ENCODE measurements around the gene TEX52.

The TEX52 gene

DNA sequence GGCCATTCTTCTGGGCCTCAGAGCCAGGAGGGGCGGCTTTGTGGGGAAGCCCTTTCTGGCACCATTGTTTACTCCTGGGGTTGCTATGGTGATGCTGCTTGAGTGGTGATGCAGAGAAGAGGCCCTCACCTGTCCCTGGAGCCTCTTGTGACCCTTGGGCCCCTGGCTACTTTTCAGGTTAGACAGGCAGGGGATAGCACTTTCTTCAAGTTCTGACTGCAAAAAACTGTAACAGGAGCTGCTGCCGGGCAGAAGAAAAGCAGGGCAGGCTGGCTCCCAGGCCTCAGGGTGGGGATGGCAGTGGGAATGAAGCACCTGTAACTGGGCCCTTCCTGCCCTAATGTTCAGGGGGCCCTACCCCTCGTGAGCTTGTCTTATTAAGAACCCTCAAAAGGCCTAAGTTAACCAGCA is at the start of gene TEX52:
TEX52 (minus strand) TSS at position 19 of the 411 bp plus-strand sequence; CDS start at position 6, 13 bp downstream.
- Histone ChIP-seq H3K4me3 (replicated peaks; ENCODE audit: low read depth, low read length) (no peak within 1 kb of the TSS), H3K27me3 (replicated peaks; ENCODE audit: control insufficient read depth, insufficient read depth, low read length) (no peaks in the 10 kb centered on the region), H3K36me3 (ENCODE audit: control insufficient read depth, insufficient read depth, low read length) (peaks cover 10% of the 10 kb centered on the region)
- TF ChIP-seq, protein P1, sequence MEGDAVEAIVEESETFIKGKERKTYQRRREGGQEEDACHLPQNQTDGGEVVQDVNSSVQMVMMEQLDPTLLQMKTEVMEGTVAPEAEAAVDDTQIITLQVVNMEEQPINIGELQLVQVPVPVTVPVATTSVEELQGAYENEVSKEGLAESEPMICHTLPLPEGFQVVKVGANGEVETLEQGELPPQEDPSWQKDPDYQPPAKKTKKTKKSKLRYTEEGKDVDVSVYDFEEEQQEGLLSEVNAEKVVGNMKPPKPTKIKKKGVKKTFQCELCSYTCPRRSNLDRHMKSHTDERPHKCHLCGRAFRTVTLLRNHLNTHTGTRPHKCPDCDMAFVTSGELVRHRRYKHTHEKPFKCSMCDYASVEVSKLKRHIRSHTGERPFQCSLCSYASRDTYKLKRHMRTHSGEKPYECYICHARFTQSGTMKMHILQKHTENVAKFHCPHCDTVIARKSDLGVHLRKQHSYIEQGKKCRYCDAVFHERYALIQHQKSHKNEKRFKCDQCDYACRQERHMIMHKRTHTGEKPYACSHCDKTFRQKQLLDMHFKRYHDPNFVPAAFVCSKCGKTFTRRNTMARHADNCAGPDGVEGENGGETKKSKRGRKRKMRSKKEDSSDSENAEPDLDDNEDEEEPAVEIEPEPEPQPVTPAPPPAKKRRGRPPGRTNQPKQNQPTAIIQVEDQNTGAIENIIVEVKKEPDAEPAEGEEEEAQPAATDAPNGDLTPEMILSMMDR (IDR thresholded peaks at IDR 0.05; ENCODE audit: insufficient read depth, low read length, poor library complexity, severe bottlenecking): no peak
- no peak for DNase-seq (ENCODE audit: extremely low read depth, insufficient read length)

DNA sequence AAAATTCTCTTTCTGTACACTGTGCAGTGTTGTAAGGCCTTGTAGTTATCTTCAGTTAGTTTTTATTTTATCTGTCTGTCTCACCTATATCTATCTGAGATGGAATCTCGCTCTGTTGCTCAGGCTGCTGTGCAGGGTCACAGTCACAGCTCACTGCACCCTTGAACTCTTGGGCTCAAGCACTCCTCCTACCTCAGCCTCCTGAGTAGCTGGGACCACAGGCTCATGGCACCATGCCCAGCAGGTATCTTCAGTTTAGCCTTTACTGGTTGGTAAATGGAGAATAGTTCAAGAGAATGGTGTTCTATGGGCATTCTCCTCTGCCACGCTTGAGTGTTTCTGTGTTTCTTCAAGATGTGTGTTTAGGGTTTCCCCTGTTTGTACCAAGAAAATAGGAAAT is 47.4 kb upstream of the TEX52 start:
- TF ChIP-seq, protein P1 (IDR thresholded peaks at IDR 0.05; ENCODE audit: insufficient read depth, low read length, poor library complexity, severe bottlenecking): no peak
- Histone ChIP-seq H3K27me3 (replicated peaks; ENCODE audit: control insufficient read depth, insufficient read depth, low read length) (no peaks in the 10 kb centered on the region), H3K4me3 (replicated peaks; ENCODE audit: low read depth, low read length) (no peak overlapping the region), H3K36me3 (ENCODE audit: control insufficient read depth, insufficient read depth, low read length) (no peaks in the 10 kb centered on the region)
- DNase-seq (ENCODE audit: extremely low read depth, insufficient read length): no peak

DNA sequence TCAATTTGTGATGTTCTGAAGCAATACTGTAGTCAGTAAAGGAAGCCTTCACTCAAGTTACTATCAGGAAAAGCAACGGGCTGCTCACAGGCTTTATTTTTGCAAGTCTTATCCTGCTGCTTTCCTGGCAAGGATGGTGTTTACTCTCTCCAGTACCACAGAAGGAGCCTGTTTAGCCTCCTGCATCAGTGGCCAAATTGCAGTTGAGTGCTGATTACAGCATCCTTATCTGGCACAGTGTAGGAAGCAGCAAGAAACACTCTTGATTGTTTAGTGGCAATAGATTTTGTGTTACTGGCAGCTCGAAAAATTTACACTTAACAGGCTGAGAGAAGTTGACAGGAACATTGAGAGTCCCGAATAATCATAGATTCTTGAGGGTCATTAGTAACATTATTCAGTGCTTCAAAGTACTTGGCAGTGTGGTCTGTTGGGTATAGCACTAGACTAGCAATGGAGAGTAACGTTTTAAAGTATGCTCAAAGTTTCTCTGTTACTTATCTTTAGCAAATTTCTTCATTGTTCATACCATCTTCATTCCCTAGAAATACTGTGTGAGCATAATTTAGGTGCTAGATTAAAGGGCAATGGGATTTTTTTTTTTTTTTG is 45.5 kb upstream of the TEX52 start:
- Histone ChIP-seq H3K4me3 (replicated peaks; ENCODE audit: low read depth, low read length) (no peak overlapping the region), H3K36me3 (ENCODE audit: control insufficient read depth, insufficient read depth, low read length) (no peaks in the 10 kb centered on the region), H3K27me3 (replicated peaks; ENCODE audit: control insufficient read depth, insufficient read depth, low read length) (no peaks in the 10 kb centered on the region)
- DNase-seq (ENCODE audit: extremely low read depth, insufficient read length): no peak
- TF ChIP-seq, protein P1 (IDR thresholded peaks at IDR 0.05; ENCODE audit: insufficient read depth, low read length, poor library complexity, severe bottlenecking): no peak

DNA sequence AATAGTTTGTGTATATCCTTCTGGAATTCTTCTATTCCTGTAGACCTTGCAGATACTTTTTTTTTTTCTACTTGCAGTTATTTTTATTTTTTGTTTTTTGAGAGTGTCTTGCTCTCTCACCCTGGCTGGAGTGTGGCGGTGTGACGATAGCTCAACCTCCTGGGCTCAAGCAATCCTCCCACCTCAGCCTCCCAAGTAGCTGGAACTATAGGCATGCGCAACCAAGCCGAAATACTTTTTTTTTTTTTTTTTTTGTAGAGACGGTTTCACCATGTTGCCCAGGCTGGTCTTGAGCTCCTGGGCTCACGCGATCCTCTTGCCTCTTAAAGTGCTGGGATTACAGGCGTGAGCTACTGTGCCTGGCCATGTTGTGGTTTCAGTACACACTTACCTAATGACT is 43.8 kb upstream of the TEX52 start:
- no peaks in the 10 kb centered on the region for H3K36me3 ChIP-seq (ENCODE audit: control insufficient read depth, insufficient read depth, low read length)

DNA sequence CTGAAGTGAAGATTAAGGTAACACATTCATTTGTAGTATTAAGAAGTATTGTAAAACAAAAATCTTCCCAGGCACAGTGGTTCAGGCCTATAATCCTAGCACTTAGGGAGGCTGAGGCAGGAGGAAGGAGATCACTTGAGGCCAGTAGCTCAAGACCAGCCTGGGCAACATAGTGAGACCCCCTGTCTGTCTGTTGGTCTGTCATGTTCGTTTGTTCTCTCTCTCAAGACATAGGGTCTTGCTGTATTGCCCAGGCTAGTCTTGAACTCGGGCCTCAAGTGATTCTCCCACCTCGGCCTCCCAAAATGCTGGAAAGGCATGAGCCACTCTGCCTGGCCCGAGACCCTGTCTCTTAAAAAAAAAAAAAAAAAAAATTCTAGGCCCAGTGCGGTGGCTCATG is 40.6 kb upstream of the TEX52 start:
- TF ChIP-seq, protein P1 (IDR thresholded peaks at IDR 0.05; ENCODE audit: insufficient read depth, low read length, poor library complexity, severe bottlenecking): no peak
- Histone ChIP-seq H3K27me3 (replicated peaks; ENCODE audit: control insufficient read depth, insufficient read depth, low read length) (no peaks in the 10 kb centered on the region), H3K4me3 (replicated peaks; ENCODE audit: low read depth, low read length) (no peak overlapping the region), H3K36me3 (ENCODE audit: control insufficient read depth, insufficient read depth, low read length) (no peaks in the 10 kb centered on the region)
- no peak for DNase-seq (ENCODE audit: extremely low read depth, insufficient read length)

More for the DNA sequence above, 43.8 kb upstream of the TEX52 start:
- no peaks in the 10 kb centered on the region for H3K27me3 ChIP-seq (replicated peaks; ENCODE audit: control insufficient read depth, insufficient read depth, low read length)
- DNase-seq (ENCODE audit: extremely low read depth, insufficient read length): no peak
- TF ChIP-seq, protein P1 (IDR thresholded peaks at IDR 0.05; ENCODE audit: insufficient read depth, low read length, poor library complexity, severe bottlenecking): no peak
- no peak overlapping the region for H3K4me3 ChIP-seq (replicated peaks; ENCODE audit: low read depth, low read length)

DNA sequence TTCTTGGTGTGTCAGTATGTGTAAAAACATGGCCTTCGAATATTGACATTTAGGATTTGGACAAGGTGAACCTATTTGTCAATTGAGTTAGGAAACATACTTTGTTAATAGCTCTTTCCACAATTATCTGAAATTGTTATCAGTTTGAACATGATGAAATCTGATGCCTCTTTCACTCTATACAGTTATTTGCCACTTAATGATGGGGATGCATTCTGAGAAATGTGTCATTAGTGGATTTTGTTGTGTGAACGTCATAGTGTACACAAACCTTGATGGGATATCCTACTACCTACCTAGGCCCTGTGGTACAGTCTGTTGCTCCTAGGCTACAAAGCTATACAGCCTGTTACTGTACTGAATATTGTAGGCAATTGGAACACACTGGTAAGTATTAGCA is 38.7 kb upstream of the TEX52 start:
- DNase-seq (ENCODE audit: extremely low read depth, insufficient read length): no peak
- Histone ChIP-seq H3K27me3 (replicated peaks; ENCODE audit: control insufficient read depth, insufficient read depth, low read length) (no peaks in the 10 kb centered on the region), H3K4me3 (replicated peaks; ENCODE audit: low read depth, low read length) (no peak overlapping the region), H3K36me3 (ENCODE audit: control insufficient read depth, insufficient read depth, low read length) (no peaks in the 10 kb centered on the region)
- TF ChIP-seq, protein P1 (IDR thresholded peaks at IDR 0.05; ENCODE audit: insufficient read depth, low read length, poor library complexity, severe bottlenecking): no peak

All from GM06990 (cell line).